Measurements from ENCODE around the gene ABHD6.
"Not testable (repeated sequence)": the region's sequence is repeated elsewhere in the genome, so short reads cannot be mapped to it uniquely, and the experiment has no call there.

ABHD6 gene

GRCh38 chr3:58250093-58250707 lies 12.6 kb downstream of the ABHD6 start:
- Histone ChIP-seq H3K4me3 (no peak overlapping the region), H3K4me2 (no peak overlapping the region), H3K27me3 (no peaks in the 10 kb centered on the region), H3K9ac (no peak overlapping the region), H3K9me3 (no peaks in the 10 kb centered on the region), H3K4me1 (peaks cover 7% of the 10 kb centered on the region), H3K36me3 (no peaks in the 10 kb centered on the region), H4K20me1 (0 out of 2 replicates have a peak, but pooled peaks cover 15% of the 10 kb centered on the region), H3K27ac (no peak overlapping the region)
- no peak for TF ChIP-seq Cebpa-rat (IDR thresholded peaks at IDR 0.05)

DNA sequence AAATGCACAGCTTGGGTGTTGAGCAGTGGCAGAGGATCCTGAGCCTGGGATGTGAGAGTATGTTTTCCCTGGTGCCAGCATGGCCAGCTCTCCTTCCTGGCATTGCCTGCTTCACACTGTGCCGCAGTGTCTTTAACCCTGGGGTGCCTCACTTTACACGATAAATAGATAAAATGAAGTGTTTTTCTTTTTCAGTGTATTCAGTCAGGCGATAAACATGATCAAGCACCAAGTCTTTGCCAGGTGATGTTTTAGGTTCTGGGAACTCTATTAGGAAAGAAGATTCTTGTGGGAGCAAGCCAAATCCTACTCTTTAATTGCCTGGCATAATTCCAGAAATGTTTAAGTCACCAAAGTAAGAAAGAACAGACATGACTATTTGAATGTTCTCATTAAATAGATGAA lies 14.0 kb downstream of the ABHD6 start:
- peaks cover 7% of the 10 kb centered on the region for H3K4me1 ChIP-seq
- TF ChIP-seq Cebpa-rat (IDR thresholded peaks at IDR 0.05): no peak
- no peak overlapping the region for H3K4me3 ChIP-seq
- no peak overlapping the region for H3K9ac ChIP-seq
- H4K20me1 ChIP-seq: 0 out of 2 replicates have a peak, but pooled peaks cover 6% of the 10 kb centered on the region
- no peaks in the 10 kb centered on the region for H3K9me3 ChIP-seq
- H3K27ac ChIP-seq: no peak overlapping the region
- H3K27me3 ChIP-seq: no peaks in the 10 kb centered on the region
- peaks cover 3% of the 10 kb centered on the region; the same call in 1 of the 2 replicates for H3K36me3 ChIP-seq
- no peak overlapping the region for H3K4me2 ChIP-seq

DNA sequence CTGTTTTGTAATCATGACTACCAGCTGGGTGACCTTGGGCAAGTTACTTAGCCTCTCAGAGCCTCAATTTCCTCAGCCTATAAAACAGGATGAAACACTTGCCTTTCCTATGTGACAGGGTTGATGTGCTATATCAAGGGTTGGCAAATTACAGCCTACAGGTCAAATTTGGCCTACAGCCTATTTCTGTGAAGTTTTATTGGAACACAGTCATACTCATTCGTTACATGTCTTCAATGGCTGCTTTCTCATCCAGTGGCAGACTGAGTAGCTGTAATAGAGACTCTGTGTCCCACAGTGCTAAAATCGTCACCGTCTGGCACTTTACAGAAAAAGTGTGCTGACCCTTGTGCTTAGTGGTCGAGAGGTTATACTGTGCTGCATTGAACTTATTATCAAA lies 16.6 kb downstream of the ABHD6 start:
- peaks cover 5% of the 10 kb centered on the region for H3K4me1 ChIP-seq
- H4K20me1 ChIP-seq: no peaks in the 10 kb centered on the region
- H3K4me3 ChIP-seq: no peak overlapping the region
- TF ChIP-seq Cebpa-rat (IDR thresholded peaks at IDR 0.05): no peak
- peaks cover 22% of the 10 kb centered on the region for H3K36me3 ChIP-seq
- H3K9ac ChIP-seq: no peak overlapping the region
- H3K27ac ChIP-seq: no peak overlapping the region
- H3K9me3 ChIP-seq: no peaks in the 10 kb centered on the region
- H3K4me2 ChIP-seq: no peak overlapping the region
- H3K27me3 ChIP-seq: no peaks in the 10 kb centered on the region

DNA sequence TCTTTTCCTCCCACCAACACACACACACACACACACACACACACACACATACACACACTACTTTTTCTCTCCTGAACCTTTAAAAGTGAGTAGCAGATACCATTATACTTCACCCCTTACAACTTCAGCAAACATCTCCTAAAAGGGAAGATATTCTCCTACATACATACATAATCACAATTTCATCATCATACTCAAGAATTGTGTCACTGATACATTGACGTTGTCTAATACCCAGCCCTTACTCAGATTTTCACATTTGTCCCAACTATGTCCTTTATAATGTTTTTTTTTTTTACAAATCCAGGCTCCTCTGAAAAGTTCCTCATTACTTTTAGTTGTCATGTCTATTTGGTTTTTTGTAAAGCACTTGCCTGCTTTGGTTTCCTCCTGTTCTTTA lies 18.5 kb downstream of the ABHD6 start:
- Histone ChIP-seq H4K20me1 (no peaks in the 10 kb centered on the region), H3K9me3 (no peaks in the 10 kb centered on the region), H3K4me3 (no peak overlapping the region), H3K27ac (no peak overlapping the region), H3K4me1 (no peaks in the 10 kb centered on the region), H3K36me3 (peaks cover 30% of the 10 kb centered on the region), H3K9ac (no peak overlapping the region), H3K27me3 (no peaks in the 10 kb centered on the region), H3K4me2 (no peak overlapping the region)
- no peak for TF ChIP-seq Cebpa-rat (IDR thresholded peaks at IDR 0.05)

- H3K27me3 ChIP-seq: no peaks in the 10 kb centered on the region
- H3K36me3 ChIP-seq: peaks cover 30% of the 10 kb centered on the region
- no peaks in the 10 kb centered on the region for H4K20me1 ChIP-seq
- no peak overlapping the region for H3K9ac ChIP-seq
- no peaks in the 10 kb centered on the region for H3K9me3 ChIP-seq
- H3K4me3 ChIP-seq: no peak overlapping the region
- no peaks in the 10 kb centered on the region for H3K4me1 ChIP-seq
- H3K27ac ChIP-seq: no peak overlapping the region
- TF ChIP-seq Cebpa-rat (IDR thresholded peaks at IDR 0.05): no peak
- H3K4me2 ChIP-seq: no peak overlapping the region
Observed at GRCh38 chr3:58256511-58256910, 18.9 kb downstream of the ABHD6 start.

DNA sequence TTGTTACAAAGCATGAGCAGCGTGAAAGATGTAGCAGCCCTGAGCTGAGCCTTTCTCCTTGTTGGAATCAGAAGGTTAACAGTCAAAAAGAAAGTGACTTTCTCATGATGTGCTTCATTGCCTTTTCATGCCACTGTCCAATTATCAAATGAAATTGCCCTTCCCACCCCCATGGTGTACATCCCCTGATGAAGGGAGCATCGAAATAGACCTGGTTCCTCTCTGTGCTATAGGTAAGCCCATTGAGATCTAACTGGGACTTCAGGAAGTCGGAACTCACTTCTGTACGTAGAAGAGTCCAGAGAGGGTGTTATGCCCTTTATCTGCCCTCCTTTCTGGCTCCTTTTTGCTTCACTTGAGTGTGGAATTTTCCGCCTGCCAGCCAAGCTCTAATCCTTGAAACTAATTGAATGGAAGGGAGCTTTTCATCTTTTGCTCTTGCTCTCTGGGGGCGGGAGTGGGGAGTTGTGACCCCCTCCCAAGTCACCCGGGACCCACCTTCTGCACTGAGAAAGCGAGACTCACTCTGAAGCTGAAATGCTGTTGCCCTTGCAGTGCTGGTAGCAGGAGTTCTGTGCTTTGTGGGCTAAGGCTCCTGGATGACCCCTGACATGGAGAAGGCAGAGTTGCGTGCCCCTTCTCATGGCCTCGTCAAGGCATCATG lies 20.9 kb downstream of the ABHD6 start:
- Histone ChIP-seq H3K9me3 (no peaks in the 10 kb centered on the region), H3K9ac (no peak overlapping the region), H3K4me1 (no peaks in the 10 kb centered on the region), H3K4me2 (no peak overlapping the region), H3K27me3 (no peaks in the 10 kb centered on the region), H3K4me3 (no peak overlapping the region), H4K20me1 (no peaks in the 10 kb centered on the region), H3K36me3 (peaks cover 30% of the 10 kb centered on the region), H3K27ac (no peak overlapping the region)
- no peak for TF ChIP-seq Cebpa-rat (IDR thresholded peaks at IDR 0.05)

DNA sequence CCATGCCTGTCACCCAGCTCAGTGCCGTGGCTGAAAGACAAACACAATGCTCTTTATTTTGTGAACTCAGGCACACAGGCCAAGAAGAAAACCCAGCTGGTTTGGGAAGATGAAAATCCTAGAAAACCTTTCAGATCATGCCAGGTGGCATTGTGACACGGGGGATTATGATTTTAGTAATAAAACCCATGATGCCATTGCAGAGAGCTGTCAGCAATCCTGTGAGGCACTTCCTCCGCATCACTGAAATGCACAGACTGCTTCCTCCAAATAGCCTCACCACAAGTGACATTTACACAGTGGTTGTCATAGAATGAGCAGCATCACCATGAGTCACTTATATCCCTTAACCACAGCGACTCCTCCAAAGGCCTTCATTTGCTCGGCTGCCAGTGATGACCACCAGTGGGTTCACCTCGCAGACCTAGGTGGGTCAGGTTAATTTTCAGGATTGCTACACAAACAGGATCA lies 22.7 kb downstream of the ABHD6 start:
- Histone ChIP-seq H3K9me3 (no peaks in the 10 kb centered on the region), H3K9ac (no peak overlapping the region), H3K27ac (no peak overlapping the region), H3K27me3 (no peaks in the 10 kb centered on the region), H3K36me3 (peaks cover 30% of the 10 kb centered on the region), H4K20me1 (no peaks in the 10 kb centered on the region), H3K4me2 (no peak overlapping the region), H3K4me1 (no peaks in the 10 kb centered on the region), H3K4me3 (no peak overlapping the region)
- no peak for TF ChIP-seq Cebpa-rat (IDR thresholded peaks at IDR 0.05)

DNA sequence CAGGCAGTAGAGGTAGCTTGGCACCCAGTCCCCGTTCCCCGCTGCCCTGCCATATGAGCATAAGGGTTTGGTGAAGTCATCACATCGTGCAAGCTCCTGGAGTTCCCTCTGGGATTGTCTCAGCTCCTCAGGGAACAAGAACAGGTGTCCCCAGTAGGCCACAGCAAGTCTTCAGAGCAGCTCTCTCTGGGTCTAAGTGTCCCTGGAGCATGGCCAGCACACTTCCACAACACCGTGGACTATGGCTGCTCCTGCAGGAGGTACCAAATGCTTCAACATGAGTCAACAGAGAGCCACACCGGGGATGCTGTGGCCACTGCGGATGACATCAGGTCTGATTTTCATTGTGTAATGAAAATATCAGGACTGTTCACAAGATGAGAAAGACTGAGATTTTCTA lies 23.1 kb downstream of the ABHD6 start:
- Histone ChIP-seq H4K20me1 (no peaks in the 10 kb centered on the region), H3K27ac (no peak overlapping the region), H3K36me3 (peaks cover 30% of the 10 kb centered on the region), H3K4me3 (no peak overlapping the region), H3K9ac (no peak overlapping the region), H3K4me1 (no peaks in the 10 kb centered on the region), H3K9me3 (no peaks in the 10 kb centered on the region), H3K4me2 (no peak overlapping the region), H3K27me3 (no peaks in the 10 kb centered on the region)
- TF ChIP-seq Cebpa-rat (IDR thresholded peaks at IDR 0.05): no peak

DNA sequence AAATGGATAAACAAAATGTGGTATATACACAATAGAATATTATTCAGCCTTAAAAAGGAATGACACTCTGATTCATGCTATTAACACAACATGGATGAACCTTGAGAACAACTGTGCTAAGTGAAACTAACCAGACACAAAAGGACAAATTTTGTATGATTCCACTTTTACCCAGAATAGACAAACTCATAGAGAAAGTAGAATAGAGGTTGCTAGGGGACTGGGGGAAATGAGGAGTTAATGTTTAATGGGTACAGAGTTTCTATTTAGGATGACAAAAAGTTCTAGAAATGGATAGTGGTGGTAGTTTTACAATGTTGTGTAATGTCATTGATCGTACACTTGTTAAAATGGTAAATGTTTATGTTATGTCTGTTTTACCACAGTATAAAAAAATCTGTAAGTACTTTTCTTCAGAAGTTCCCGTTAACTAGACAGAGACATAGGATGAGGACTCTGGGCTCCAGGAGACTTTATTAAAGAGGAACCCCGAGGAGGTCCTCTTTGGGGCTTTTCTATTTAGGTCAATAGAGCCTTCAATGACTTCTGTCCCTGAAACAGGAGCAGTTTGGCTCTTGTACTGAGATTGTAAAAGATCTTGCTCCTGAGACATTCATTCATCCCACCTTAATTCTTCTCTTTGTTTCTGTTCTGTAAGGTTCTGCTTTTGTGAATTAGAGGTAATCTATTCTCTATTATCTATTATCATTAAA lies 24.5 kb downstream of the ABHD6 start:
- Histone ChIP-seq H3K9me3 (no peaks in the 10 kb centered on the region), H4K20me1 (no peaks in the 10 kb centered on the region), H3K4me2 (no peak overlapping the region), H3K27ac (no peak overlapping the region), H3K36me3 (peaks cover 23% of the 10 kb centered on the region), H3K4me1 (no peaks in the 10 kb centered on the region), H3K4me3 (no peak overlapping the region), H3K27me3 (no peaks in the 10 kb centered on the region), H3K9ac (no peak overlapping the region)
- TF ChIP-seq Cebpa-rat (IDR thresholded peaks at IDR 0.05): no peak

GRCh38 chr3:58266577-58266976 lies 29.0 kb downstream of the ABHD6 start:
- Histone ChIP-seq H3K36me3 (peaks cover 18% of the 10 kb centered on the region), H3K27me3 (no peaks in the 10 kb centered on the region), H3K9ac (no peak overlapping the region), H3K4me1 (no peaks in the 10 kb centered on the region), H4K20me1 (no peaks in the 10 kb centered on the region), H3K4me3 (no peak overlapping the region), H3K4me2 (no peak overlapping the region), H3K9me3 (no peaks in the 10 kb centered on the region), H3K27ac (no peak overlapping the region)
- TF ChIP-seq Cebpa-rat (IDR thresholded peaks at IDR 0.05): no peak

DNA sequence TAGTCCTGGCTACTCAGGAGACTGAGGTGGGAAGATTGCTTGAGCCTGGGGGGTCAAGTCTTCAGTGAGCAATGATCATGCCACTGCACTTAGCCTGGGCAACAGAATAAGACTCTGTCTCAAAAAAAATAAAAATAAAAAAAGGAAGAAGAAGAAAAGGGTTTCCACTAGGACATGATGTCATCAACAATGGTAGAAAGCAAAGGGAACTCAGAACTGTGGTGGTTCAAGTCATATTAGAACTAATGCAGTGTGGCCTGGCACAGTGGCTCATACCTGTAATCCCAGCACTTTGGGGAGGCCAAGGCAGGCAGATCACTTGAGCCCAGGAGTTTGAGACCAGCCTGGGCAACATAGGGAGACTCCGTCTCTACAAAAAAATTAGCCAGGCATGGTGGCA lies 30.0 kb downstream of the ABHD6 start:
- H3K36me3 ChIP-seq: peaks cover 18% of the 10 kb centered on the region
- H3K4me3 ChIP-seq, H3K9ac ChIP-seq, H3K27me3 ChIP-seq, H4K20me1 ChIP-seq, H3K4me2 ChIP-seq, H3K4me1 ChIP-seq, H3K27ac ChIP-seq, H3K9me3 ChIP-seq: not testable (repeated sequence)
